Heart left ventricle (tissue), 16 donors: ENCODE measurements around the gene ABCB6. TPM values are rescaled to one million over a fixed set of nuclear protein-coding genes. Genes with fewer than 3 reads are reported as not detected.

ENCODE experiments used
- ATAC-seq, 4 donors: fragments of 200-7000 bp; cut with Tn5 transposase; one replicate each; pipeline ENCODE4 v1.9.1; 2020 to 2022; ENCODE audit warnings: moderate library complexity in 4 of 4, mild to moderate bottlenecking in 3 of 4, moderate number of reproducible peaks in 1 of 4
- DNase-seq, 5 donors: peaks; one replicate each; pipeline ENCODE4 v3.0.0-alpha.2; 2020
- H3K27ac ChIP-seq, 12 donors: fragments of 200-600 bp; sonication (generic) in 4 of 12; one replicate each; pipeline versions ENCODE4 v1.5.0 to v1.8.0; 2016 to 2022; ENCODE audit warnings: mild to moderate bottlenecking in 2 of 12
- H3K27me3 ChIP-seq, 9 donors: fragments of 200-600 bp; sonication (generic) in 2 of 9; one replicate each; pipeline versions ENCODE4 v1.5.1 to v1.8.0; 2016 to 2022; ENCODE audit warnings: mild to moderate bottlenecking in 3 of 9
- H3K36me3 ChIP-seq, 9 donors: fragments of 200-600 bp; sonication (generic) in 2 of 9; one replicate each; pipeline versions ENCODE4 v1.5.0 to v1.8.0; 2018 to 2022; ENCODE audit warnings: mild to moderate bottlenecking in 2 of 9
- H3K4me1 ChIP-seq, 12 donors: fragments of 200-600 bp; sonication (generic) in 4 of 12; one replicate each; pipeline versions ENCODE4 v1.5.0 to v1.8.0; 2016 to 2022; ENCODE audit warnings: mild to moderate bottlenecking in 3 of 12
- H3K4me3 ChIP-seq, 12 donors: fragments of 200-600 bp; sonication (generic) in 4 of 12; one replicate each; pipeline versions ENCODE4 v1.5.0 to v1.8.0; 2017 to 2022; ENCODE audit warnings: mild to moderate bottlenecking in 9 of 12, moderate library complexity in 4 of 12
- H3K9me3 ChIP-seq, 12 donors: fragments of 200-600 bp; sonication (generic) in 4 of 12; one replicate each; pipeline versions ENCODE4 v1.5.0 to v1.8.0; 2016 to 2022; ENCODE audit warnings: mild to moderate bottlenecking in 1 of 12
- POLR2A ChIP-seq, 2 donors: fragments of 450-650 bp; IDR thresholded peaks; one replicate each; pipeline ENCODE4 v1.6.1; 2017; ENCODE audit warnings: antibody characterized with exemption in 2 of 2, mild to moderate bottlenecking in 2 of 2, moderate library complexity in 2 of 2
- WGBS, 4 donors: extraction: QIAGEN DNeasy Blood & Tissue Kit in 2 of 4; methylation state at CpG; one replicate each; pipeline versions ENCODE4 v1.1.5 to v1.1.7; 2013 to 2018; 5-methylcytosine and 5-hydroxymethylcytosine counted together
- intact Hi-C, 10 donors: fragments of 100-400 bp; cut with DNase I; formaldehyde crosslinking; loops; one replicate each; pipeline versions ENCODE4 v1.11.1 to v1.14.2; 2022
- polyA plus RNA-seq, 2 donors: library from polyadenylated mRNA; stranded (reverse); fragments of 200-250 nt; gene quantifications; one replicate each; pipeline ENCODE4 v1.2.3, GENCODE V29; 2013
- total RNA-seq, 9 donors: library from RNA; depleted of rRNA in 2 of 9; stranded (reverse); fragments of >200 nt in 2 of 9; fragmentation: NEBNext Ultra II Directional in 3 of 9; extraction: Animal tissue kit (Norgen Biotek cat#: 25700) in 3 of 9; gene quantifications; one replicate each; pipeline versions ENCODE4 v1.1.0 to v1.2.4, GENCODE V29; 2016 to 2023
- TF ChIP-seq, protein P1 (sequence below), 12 donors: fragments of 200-600 bp; sonication (generic) in 4 of 12; IDR thresholded peaks; one replicate each; pipeline versions ENCODE4 v1.5.0 to v1.8.0; 2018 to 2022; ENCODE audit warnings: antibody characterized with exemption in 12 of 12, mild to moderate bottlenecking in 5 of 12
- donor health status: ischemic (EF 13 %, LVEDD 7.1; RV severe dilation, severe dysfunction).
- donor health status: healthy with polysubstance abuse.
- donor health status: DM: no; HTN: yes; CAD: no.
- donor health status: DM: no; HTN: no; CAD: no.
- donor health status: ischemic (EF 25% LVEDD 6.9; RV normal size, moderate dysfunction).
- donor health status: ischemic (EF 25% LVEDD 5.7; RV mildly dilated, moderate dysfunction).
- donor health status: healthy.
- donor health status: DM: yes; HTN: yes; CAD: no.
- donor health status: ischemic (EF 35%, LVEDD 5.7; RV mildly dilated, moderate dysfunction).
- donor health status: nonischemic (EF 11% LVEDD 7.7; RV severe dilation, severe dysfunction).
- donor health status: DM: yes; HTN: yes; CAD: no.
- donor health status: PGD.
- donor health status: ischemic (EF 29% LVEDD 5.4; RV normal size, mild dysfunction).
- donor health status: nonischemic (EF 23%, LVEDD 6.1; RV moderate dilation, normal function).

Gene ABCB6
- total and polyA plus RNA-seq, 11 donors = 12.1 to 30.4 (median 20.0) TPM

DNA sequence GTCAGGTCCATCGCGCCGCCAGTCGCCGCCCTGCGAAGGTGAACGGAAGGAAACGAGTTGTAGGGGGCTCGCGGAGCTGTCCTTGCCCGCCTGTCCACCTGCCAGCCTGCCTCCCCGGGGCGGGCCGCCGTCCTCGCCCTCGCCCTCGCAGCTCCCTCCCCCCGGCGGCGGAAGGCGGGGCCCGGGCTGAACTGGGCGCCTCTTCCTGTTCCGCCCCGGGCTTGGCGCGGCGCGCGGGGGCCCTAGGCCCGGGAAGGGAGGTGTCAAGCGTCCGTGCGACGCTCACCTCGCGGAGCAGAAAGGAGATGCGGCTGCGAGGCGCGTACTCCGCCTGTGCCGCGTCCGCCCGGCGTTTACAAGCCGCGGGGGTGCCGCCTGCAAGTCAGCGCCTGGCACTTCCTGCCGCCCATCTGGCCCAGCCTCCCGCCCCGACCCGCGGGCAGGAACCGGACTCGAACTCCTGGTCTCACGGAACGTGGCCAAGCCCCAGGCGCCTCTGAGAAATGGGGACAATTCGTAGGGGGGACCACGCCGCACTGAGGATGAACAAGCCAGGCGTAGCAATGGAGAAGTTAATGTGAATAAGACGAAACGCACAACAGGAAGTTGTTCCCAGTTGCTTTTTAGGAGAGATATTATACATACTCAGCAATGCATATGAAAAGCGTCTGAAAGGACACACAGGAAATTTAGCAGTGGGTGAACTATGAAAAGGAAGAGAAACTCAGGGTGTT is 41.8 kb downstream of the ABCB6 start, which contains the start of gene CNPPD1:
CNPPD1 (minus strand) TSS at position 108 of the 734 bp plus-strand sequence; CDS start at position 11, 97 bp downstream.
- Histone ChIP-seq H3K27ac (peak within 1 kb of the TSS; percentile 96 to 100 (median 98)), H3K4me1 (peaks cover 5 to 46% (median 27%) of the 10 kb centered on the region in 12 donors), H3K9me3 (no peaks in the 10 kb centered on the region), H3K36me3 (peaks cover 0 to 63% (median 59%) of the 10 kb centered on the region in 9 donors), H3K4me3 (peak within 1 kb of the TSS; percentile 58 to 99 (median 92)), H3K27me3 (no peaks in the 10 kb centered on the region)
- intact Hi-C loops = loop anchor here in 8 of 10 donors (2.0 to 10.0 kb wide), 11 partner anchors 16 to 892 kb away; partner anchors contain the start of genes DNAJB2 (in 5 of the 8), ABCB6 (in 3 of the 8), DNPEP (in 3 of the 8) and ANKZF1 (in 2 of the 8)
- ATAC-seq = peak; percentile 79 to 90 (median 90)
- TF ChIP-seq, protein P1, sequence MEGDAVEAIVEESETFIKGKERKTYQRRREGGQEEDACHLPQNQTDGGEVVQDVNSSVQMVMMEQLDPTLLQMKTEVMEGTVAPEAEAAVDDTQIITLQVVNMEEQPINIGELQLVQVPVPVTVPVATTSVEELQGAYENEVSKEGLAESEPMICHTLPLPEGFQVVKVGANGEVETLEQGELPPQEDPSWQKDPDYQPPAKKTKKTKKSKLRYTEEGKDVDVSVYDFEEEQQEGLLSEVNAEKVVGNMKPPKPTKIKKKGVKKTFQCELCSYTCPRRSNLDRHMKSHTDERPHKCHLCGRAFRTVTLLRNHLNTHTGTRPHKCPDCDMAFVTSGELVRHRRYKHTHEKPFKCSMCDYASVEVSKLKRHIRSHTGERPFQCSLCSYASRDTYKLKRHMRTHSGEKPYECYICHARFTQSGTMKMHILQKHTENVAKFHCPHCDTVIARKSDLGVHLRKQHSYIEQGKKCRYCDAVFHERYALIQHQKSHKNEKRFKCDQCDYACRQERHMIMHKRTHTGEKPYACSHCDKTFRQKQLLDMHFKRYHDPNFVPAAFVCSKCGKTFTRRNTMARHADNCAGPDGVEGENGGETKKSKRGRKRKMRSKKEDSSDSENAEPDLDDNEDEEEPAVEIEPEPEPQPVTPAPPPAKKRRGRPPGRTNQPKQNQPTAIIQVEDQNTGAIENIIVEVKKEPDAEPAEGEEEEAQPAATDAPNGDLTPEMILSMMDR (IDR thresholded peaks at IDR 0.05) = peak in 1 of 12 donors; percentile 25
- peak; percentile 70 to 93 for TF ChIP-seq POLR2A (IDR thresholded peaks at IDR 0.05)
- WGBS, 4 donors = 0 to 1% (median 0%) methylated on average over 18 to 69 of the region's 69 CpGs
- DNase-seq = peak; percentile 91 to 96 (median 92)

DNA sequence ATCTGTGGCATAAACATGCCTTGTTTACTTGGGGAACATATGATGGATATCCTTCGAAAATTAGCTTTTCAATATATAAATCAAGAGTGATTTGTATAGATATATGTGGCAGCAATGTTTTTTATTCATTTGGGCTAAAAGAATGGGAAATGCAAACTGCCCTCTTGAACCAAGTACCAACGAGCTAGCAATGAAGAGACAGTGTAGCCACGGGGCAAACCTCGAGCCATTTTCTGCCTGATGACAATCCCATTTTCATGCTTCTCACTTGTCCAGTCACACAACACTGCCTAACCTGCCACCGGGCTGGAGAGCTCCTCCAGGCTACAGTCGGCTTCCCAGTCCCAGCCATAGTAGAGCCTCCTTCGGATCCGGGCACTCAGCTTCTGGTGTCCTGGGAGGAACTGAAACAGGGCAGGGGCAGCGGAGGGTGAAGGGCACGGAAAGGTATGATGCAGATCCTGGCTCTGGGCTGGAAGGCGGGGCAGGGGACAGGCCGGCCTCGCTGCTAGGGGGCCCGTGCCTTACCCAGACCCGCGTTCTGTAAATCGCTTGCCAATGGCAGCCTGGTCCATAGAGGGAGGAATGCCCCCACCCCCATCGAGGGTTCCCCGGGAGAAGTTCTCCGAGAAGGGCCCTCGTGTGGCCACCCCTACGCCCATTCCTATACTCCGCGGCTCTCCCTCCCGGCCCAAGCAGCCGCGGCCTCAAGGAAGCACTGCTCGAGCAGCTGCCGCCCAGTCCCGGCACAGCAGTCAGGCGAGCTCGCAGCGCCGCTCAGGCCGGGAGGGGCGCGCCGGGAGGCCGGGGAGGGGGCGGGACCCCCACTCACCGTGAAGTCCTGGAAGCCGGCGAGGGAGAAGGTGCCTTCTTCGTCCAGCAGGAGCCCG is 42.6 kb downstream of the ABCB6 start:
- peak; percentile 10 to 52 (median 38) for ATAC-seq
- Histone ChIP-seq H3K4me3 (peak overlapping the region; percentile 58 to 99 (median 92)), H3K27ac (peak overlapping the region; percentile 96 to 100 (median 98)), H3K36me3 (peaks cover 0 to 60% (median 54%) of the 10 kb centered on the region in 9 donors), H3K9me3 (no peaks in the 10 kb centered on the region), H3K4me1 (peaks cover 7 to 54% (median 30%) of the 10 kb centered on the region in 12 donors), H3K27me3 (no peaks in the 10 kb centered on the region)
- intact Hi-C loops = loop anchor here in 8 of 10 donors (2.0 to 10.0 kb wide), 11 partner anchors 15 to 891 kb away; partner anchors contain the start of genes DNAJB2 (in 5 of the 8), ABCB6 (in 3 of the 8), DNPEP (in 3 of the 8) and ANKZF1 (in 2 of the 8)
- TF ChIP-seq, protein P1 (IDR thresholded peaks at IDR 0.05) = peak in 7 of 12 donors; percentile 9 to 34 (median 30)
- no peak for TF ChIP-seq POLR2A (IDR thresholded peaks at IDR 0.05)
- WGBS, 4 donors = 3 to 5% (median 3%) methylated on average over 16 to 45 of the region's 45 CpGs
- DNase-seq = peak; percentile 44 to 70 (median 62)

DNA sequence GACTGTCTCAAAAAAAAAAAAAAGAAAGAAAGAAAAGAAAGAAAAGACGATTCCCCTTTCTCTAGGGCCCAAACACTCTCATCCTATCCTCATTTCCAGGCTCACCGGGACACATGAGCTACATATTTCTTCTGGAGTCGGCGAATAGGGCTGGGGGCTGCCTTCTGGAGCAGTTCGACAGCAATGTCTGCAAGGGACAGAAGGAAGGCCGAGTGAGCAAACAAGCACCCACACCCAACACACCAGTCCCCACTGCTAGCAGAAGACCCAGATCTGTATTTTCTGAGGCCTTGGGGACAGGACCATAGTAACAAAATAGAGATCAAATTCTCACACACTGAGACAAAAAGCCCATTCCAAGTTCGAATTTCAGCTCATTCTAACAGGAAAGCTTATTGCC is 43.3 kb downstream of the ABCB6 start:
- Histone ChIP-seq H3K36me3 (peaks cover 0 to 56% (median 47%) of the 10 kb centered on the region in 9 donors), H3K27me3 (no peaks in the 10 kb centered on the region), H3K27ac (peak overlapping the region in 7 of 12 donors; percentile 96 to 100 (median 99)), H3K4me1 (peaks cover 7 to 57% (median 36%) of the 10 kb centered on the region in 12 donors), H3K4me3 (peak overlapping the region in 9 of 12 donors; percentile 75 to 99 (median 94)), H3K9me3 (no peaks in the 10 kb centered on the region)
- no peak for TF ChIP-seq POLR2A (IDR thresholded peaks at IDR 0.05)
- TF ChIP-seq, protein P1 (IDR thresholded peaks at IDR 0.05) = no peak
- ATAC-seq (no peak), DNase-seq (no peak)
- 81 to 86% (median 83%) methylated on average over 7 of the region's 7 CpGs for WGBS, 4 donors
- intact Hi-C loops = loop anchor here in 8 of 10 donors (5.0 to 10.0 kb wide), 7 partner anchors 42 to 891 kb away; partner anchors contain the start of genes ABCB6 (in 3 of the 8), DNAJB2 (in 3 of the 8), DNPEP (in 3 of the 8) and ANKZF1 (in 1 of the 8)
